ENCODE results near the gene PRELID1.

- no peak for TF ChIP-seq CTCF (conservative IDR thresholded peaks at IDR 0.05; ENCODE audit: low read length)
- TF ChIP-seq EZH2phosphoT487 (IDR thresholded peaks at IDR 0.05; ENCODE audit: borderline replicate concordance, low read depth, low read length), result no peak
These were observed 40.2 kb downstream of the PRELID1 start for GRCh38 chr5:177343777-177344176.

Measured in OCI-LY7 (cell line).